Smooth muscle cell of the brain vasculature (primary cell): Measurements from ENCODE around the gene CGNL1.

Source experiments
- DNase-seq: peaks from one replicate; pipeline ENCODE4 v3.0.0-alpha.2; 2012; ENCODE audit warnings: low read depth, low spot score

CGNL1 gene

GRCh38 chr15:57521503-57521902 lies 145.2 kb downstream of the CGNL1 start:
- no peak for DNase-seq

- no peak for DNase-seq
Observed at GRCh38 chr15:57522148-57522547, 145.8 kb downstream of the CGNL1 start.

- DNase-seq = no peak
Observed at GRCh38 chr15:57525581-57525980, 149.3 kb downstream of the CGNL1 start.

- no peak for DNase-seq
Observed at GRCh38 chr15:57526076-57526475, 149.8 kb downstream of the CGNL1 start.

GRCh38 chr15:57526615-57527014 lies 150.3 kb downstream of the CGNL1 start:
- no peak for DNase-seq

GRCh38 chr15:57527382-57528091 lies 151.2 kb downstream of the CGNL1 start:
- DNase-seq = peak; percentile 91

GRCh38 chr15:57528940-57529565 lies 152.7 kb downstream of the CGNL1 start:
- DNase-seq = no peak

GRCh38 chr15:57529748-57530147 lies 153.4 kb downstream of the CGNL1 start:
- no peak for DNase-seq

GRCh38 chr15:57532731-57533447 lies 156.6 kb downstream of the CGNL1 start:
- DNase-seq = no peak

GRCh38 chr15:57533448-57533799 lies 157.1 kb downstream of the CGNL1 start:
- DNase-seq = no peak

- DNase-seq = no peak
Observed at GRCh38 chr15:57534281-57534680, 158.0 kb downstream of the CGNL1 start.

- DNase-seq = peak; percentile 57
Observed at GRCh38 chr15:57537072-57537471, 160.8 kb downstream of the CGNL1 start.

GRCh38 chr15:57537488-57538264 lies 161.4 kb downstream of the CGNL1 start:
- DNase-seq = no peak

- no peak for DNase-seq
Observed at GRCh38 chr15:57538265-57538529, 161.9 kb downstream of the CGNL1 start.

- DNase-seq = no peak
Observed at GRCh38 chr15:57538821-57539220, 162.5 kb downstream of the CGNL1 start.

- DNase-seq = no peak
Observed at GRCh38 chr15:57540211-57540610, 163.9 kb downstream of the CGNL1 start.

GRCh38 chr15:57540736-57541135 lies 164.4 kb downstream of the CGNL1 start:
- no peak for DNase-seq

GRCh38 chr15:57541271-57541670 lies 165.0 kb downstream of the CGNL1 start:
- no peak for DNase-seq

GRCh38 chr15:57541805-57542504 lies 165.7 kb downstream of the CGNL1 start:
- peak; percentile 62 for DNase-seq

GRCh38 chr15:57542505-57542817 lies 166.2 kb downstream of the CGNL1 start:
- no peak for DNase-seq

- DNase-seq = no peak
Observed at GRCh38 chr15:57544848-57545480, 168.7 kb downstream of the CGNL1 start.
